GM12892 (cell line): Measurements from ENCODE around the gene STXBP5L.

Experiments used
- POLR2AphosphoS5 ChIP-seq: IDR thresholded peaks from 2 replicates; pipeline ENCODE4 v1.6.1; 2011; ENCODE audit warnings: low read depth, low read length, control low read depth
- TAF1 ChIP-seq: IDR thresholded peaks from 2 replicates; pipeline ENCODE4 v1.6.1; 2011; ENCODE audit warnings: low read depth, mild to moderate bottlenecking, control low read depth, low read length, borderline replicate concordance

- no peak for TF ChIP-seq POLR2AphosphoS5
- no peak for TF ChIP-seq TAF1
Observed at GRCh38 chr3:120956143-120956542, 48.1 kb downstream of the STXBP5L start.
